ENCODE measurements around the gene ACSL3. TPM values are rescaled to one million over a fixed set of nuclear protein-coding genes. Genes with fewer than 3 reads are reported as not detected.

Gene ACSL3
- total and polyA plus RNA-seq, 2 donors (not counting 3 experiments of a cell fraction or from before 2014, with no cell fraction given) = 58.7 to 139 TPM

GRCh38 chr2:222899413-222900181 is 38.8 kb downstream of the ACSL3 start:
- Histone ChIP-seq H3K9ac (replicated peaks; ENCODE audit: extremely low read depth, insufficient read depth, low read length) (no peak overlapping the region), H3K79me2 (ENCODE audit: control insufficient read depth, insufficient read depth, low read length) (peaks cover 54% of the 10 kb centered on the region), H3K27me3 (ENCODE audit: control insufficient read depth in 2 of 2, insufficient read depth in 2 of 2, low read length in 2 of 2) (no peaks in the 10 kb centered on the region), H3K9me3 (replicated peaks; ENCODE audit: control insufficient read depth, insufficient read depth, low read length) (no peaks in the 10 kb centered on the region), H3K36me3 (ENCODE audit: control insufficient read depth in 2 of 2, extremely low read depth in 1 of 2, insufficient read depth in 2 of 2, low read length in 2 of 2) (no peaks in the 10 kb centered on the region), H3K4me1 (ENCODE audit: control insufficient read depth, extremely low read depth, insufficient read depth, low read length) (peaks cover 6% of the 10 kb centered on the region), H3K4me3 (replicated peaks in 1 of 3; ENCODE audit: insufficient read depth in 1 of 3, low read depth in 1 of 3, low read length in 3 of 3) (no peak overlapping the region), H4K20me1 (replicated peaks; ENCODE audit: control insufficient read depth, extremely low read depth, insufficient read depth, low read length) (no peaks in the 10 kb centered on the region), H2AFZ (ENCODE audit: low read depth, low read length) (no peak overlapping the region), H3K27ac (ENCODE audit: insufficient read depth, low read depth, low read length) (no peak overlapping the region), H3K4me2 (ENCODE audit: insufficient read depth, low read length) (no peak overlapping the region), H3K9me1 (replicated peaks; ENCODE audit: control insufficient read depth, extremely low read depth, insufficient read depth, low read length) (peaks cover 3% of the 10 kb centered on the region)
- BruUV-seq (replicated peaks) = no TSS peak
- no peak for DNase-seq (ENCODE audit: low read depth, low spot score)
- POLR2A ChIA-PET = interaction anchor here (1.3 kb wide), 1 partner anchor 57 kb away, joined by 4 read pairs; no protein-coding TSS in a partner anchor
- no peak for FAIRE-seq
- CTCF ChIA-PET = interaction anchor here (0.8 to 4.5 kb wide), 16 partner anchors 9 to 214 kb away, joined by 3 to 195 read pairs (median 4); no protein-coding TSS in a partner anchor
- dilution Hi-C loops (cut with MboI; ENCODE audit: extremely low pct_ligation_motif_present, low sequenced_read_pairs) (no loop called here), intact Hi-C loops (cut with micrococcal nuclease) (no loop called here)
- no peak for TF ChIP-seq POLR2A (IDR thresholded peaks at IDR 0.05; ENCODE audit: low read depth, low read length)
- no peak for TF ChIP-seq MYC (IDR thresholded peaks at IDR 0.05; ENCODE audit: low read depth, low read length)
- TF ChIP-seq GATA2 (IDR thresholded peaks at IDR 0.05; ENCODE audit: insufficient read depth, insufficient read length, low read depth, low read length) = no peak
- TF ChIP-seq CTCF (IDR thresholded peaks at IDR 0.05; ENCODE audit: extremely low read depth in 1 of 2, insufficient read depth in 1 of 2, low read depth in 1 of 2, low read length in 2 of 2) = no peak
- TF ChIP-seq POLR2AphosphoS5 (IDR thresholded peaks at IDR 0.05; ENCODE audit: insufficient read depth, low read depth, low read length) = no peak
- no peak for TF ChIP-seq JUN (IDR thresholded peaks at IDR 0.05; ENCODE audit: borderline replicate concordance, insufficient read depth, insufficient read length, low read depth)
- no peak for TF ChIP-seq EZH2 (IDR thresholded peaks at IDR 0.05; ENCODE audit: borderline replicate concordance, low read depth, low read length, severe bottlenecking)
- TF ChIP-seq FOS (IDR thresholded peaks at IDR 0.05; ENCODE audit: borderline replicate concordance, insufficient read depth, low read length) = no peak

Measured in endothelial cell of umbilical vein (primary cell).